Small intestine (tissue), 7 donors: ENCODE results near the gene DAPL1. TPM values are rescaled to one million over a fixed set of nuclear protein-coding genes. Genes with fewer than 3 reads are reported as not detected.

ENCODE experiments used
- DNase-seq, 2 donors: peaks; one replicate each; pipeline versions ENCODE4 v3.0.0 to v3.0.0-alpha.2; 2013
- FAIRE-seq: peaks from 2 replicates; lab custom pipeline; 2012; peaks lifted over from hg19 to GRCh38; lab: Jason Lieb, UNC
- H3K27ac ChIP-seq, 3 donors: one replicate each; pipeline ENCODE4 v1.5.1; 2013; ENCODE audit warnings: low read length in 2 of 3, mild to moderate bottlenecking in 2 of 3, control low read depth in 1 of 3, inconsistent platforms in 1 of 3, low read depth in 1 of 3, moderate library complexity in 1 of 3
- H3K27me3 ChIP-seq, 3 donors: one replicate each; pipeline ENCODE4 v1.6.1; 2013; ENCODE audit warnings: low read length in 3 of 3, inconsistent platforms in 1 of 3; ENCODE audit not compliant: control insufficient read depth in 3 of 3, insufficient read depth in 3 of 3
- H3K36me3 ChIP-seq, 3 donors: one replicate each; pipeline ENCODE4 v1.6.1; 2013; ENCODE audit warnings: low read length in 3 of 3, inconsistent platforms in 1 of 3, low read depth in 1 of 3, mild to moderate bottlenecking in 1 of 3, moderate library complexity in 1 of 3; ENCODE audit not compliant: control insufficient read depth in 3 of 3, insufficient read depth in 2 of 3
- H3K4me1 ChIP-seq, 3 donors: one replicate each; pipeline ENCODE4 v1.6.1; 2013; ENCODE audit warnings: low read length in 2 of 3, inconsistent platforms in 1 of 3, low read depth in 1 of 3, mild to moderate bottlenecking in 1 of 3, moderate library complexity in 1 of 3; ENCODE audit not compliant: control insufficient read depth in 3 of 3, insufficient read depth in 2 of 3
- H3K4me3 ChIP-seq, 3 donors: one replicate each; pipeline ENCODE4 v1.5.1; 2013; ENCODE audit warnings: low read length in 3 of 3, control low read depth in 1 of 3, inconsistent platforms in 1 of 3, low read depth in 1 of 3, mild to moderate bottlenecking in 1 of 3, moderate library complexity in 1 of 3
- H3K9me3 ChIP-seq, 2 donors: one replicate each; pipeline ENCODE4 v1.6.1; 2013; ENCODE audit warnings: low read depth in 1 of 2, low read length in 1 of 2; ENCODE audit not compliant: control insufficient read depth in 2 of 2, insufficient read depth in 1 of 2
- WGBS, 3 donors: extraction: QIAGEN DNeasy Blood & Tissue Kit; methylation state at CpG; one replicate each; pipeline ENCODE4 v1.1.7; 2013; 5-methylcytosine and 5-hydroxymethylcytosine counted together
- polyA plus RNA-seq, 4 donors: library from polyadenylated mRNA; stranded (reverse) in 3 of 4; unstranded in 1 of 4; fragments of 200-250 nt in 3 of 4; fragments of 120-200 nt in 1 of 4; gene quantifications; one replicate each; pipeline versions ENCODE4 v1.2.1 to v1.2.3, GENCODE V29; 2013
- donor health status: healthy with polysubstance abuse.
- donor health status: control.
- donor health status: control.
- donor health status: Bipolar disorder and iron deficiency.
- donor health status: healthy.

Gene DAPL1
- polyA plus RNA-seq, 4 donors = 2.0 to 4.0 (median 2.4) TPM

GRCh38 chr2:158755310-158756087 lies 39.6 kb upstream of the DAPL1 start:
- FAIRE-seq (no peak), DNase-seq (no peak)
- WGBS, 3 donors = 50 to 57% (median 51%) methylated on average over 8 of the region's 8 CpGs
- Histone ChIP-seq H3K36me3 (no peaks in the 10 kb centered on the region), H3K4me3 (no peak overlapping the region), H3K27me3 (no peaks in the 10 kb centered on the region), H3K27ac (no peak overlapping the region), H3K4me1 (no peaks in the 10 kb centered on the region), H3K9me3 (peaks cover 0 to 6% of the 10 kb centered on the region in 2 donors)

DNA sequence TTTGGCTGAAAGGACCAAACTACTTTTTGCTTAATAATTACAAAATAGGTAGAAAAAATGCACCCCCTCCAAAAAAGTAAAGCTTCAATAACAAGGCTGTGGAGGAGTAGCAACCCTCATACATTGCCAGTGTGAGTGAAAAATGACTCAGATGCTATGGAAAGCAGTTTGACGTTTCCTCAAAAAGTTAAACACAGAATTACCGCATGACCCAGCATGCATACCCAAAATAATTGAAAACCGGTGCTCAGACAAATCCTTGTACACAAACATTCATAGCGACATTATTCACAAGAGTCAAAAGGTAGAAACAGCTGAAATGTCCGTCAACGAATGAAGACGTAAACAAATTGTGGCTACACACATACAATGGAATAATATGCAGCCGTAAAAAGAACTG lies 38.8 kb upstream of the DAPL1 start:
- WGBS, 3 donors = 92 to 93% (median 92%) methylated on average over 8 of the region's 8 CpGs
- no peak for FAIRE-seq
- peaks cover 0 to 6% of the 10 kb centered on the region in 2 donors for H3K9me3 ChIP-seq

GRCh38 chr2:158756976-158757375 lies 38.1 kb upstream of the DAPL1 start:
- Histone ChIP-seq H3K9me3 (peaks cover 0 to 6% of the 10 kb centered on the region in 2 donors), H3K4me1 (no peaks in the 10 kb centered on the region), H3K36me3 (no peaks in the 10 kb centered on the region), H3K27me3 (no peaks in the 10 kb centered on the region), H3K27ac (no peak overlapping the region), H3K4me3 (no peak overlapping the region)
- WGBS, 3 donors = 85 to 92% (median 89%) methylated on average over 10 of the region's 10 CpGs
- DNase-seq (no peak), FAIRE-seq (no peak)

More for the DNA sequence above, 38.8 kb upstream of the DAPL1 start:
- no peaks in the 10 kb centered on the region for H3K27me3 ChIP-seq
- no peak overlapping the region for H3K27ac ChIP-seq
- DNase-seq = no peak
- no peaks in the 10 kb centered on the region for H3K4me1 ChIP-seq
- H3K4me3 ChIP-seq = no peak overlapping the region
- H3K36me3 ChIP-seq = no peaks in the 10 kb centered on the region

DNA sequence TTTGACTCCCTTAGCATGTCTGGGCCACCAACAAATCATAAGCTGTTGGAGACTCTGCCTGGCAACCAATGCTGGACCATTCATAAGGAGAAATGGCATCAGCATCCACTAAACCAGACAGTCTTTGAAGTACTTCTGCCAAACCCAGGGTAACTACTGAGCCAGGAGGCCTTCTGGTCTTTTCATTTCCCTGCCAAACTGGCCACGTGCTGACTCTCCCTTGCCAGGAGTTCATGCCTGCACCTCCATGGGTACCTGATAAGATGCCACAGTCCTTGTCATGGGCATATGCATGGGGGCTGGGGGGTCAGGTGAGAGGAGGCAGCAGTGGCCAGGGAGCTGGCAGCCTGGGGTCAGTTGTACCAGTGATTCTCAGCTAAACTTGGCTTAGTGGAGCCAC lies 34.2 kb upstream of the DAPL1 start:
- no peak overlapping the region for H3K27ac ChIP-seq
- FAIRE-seq = no peak

GRCh38 chr2:158761621-158762020 lies 33.5 kb upstream of the DAPL1 start:
- Histone ChIP-seq H3K27ac (no peak overlapping the region), H3K27me3 (no peaks in the 10 kb centered on the region), H3K9me3 (peaks cover 0 to 6% of the 10 kb centered on the region in 2 donors), H3K4me3 (no peak overlapping the region), H3K36me3 (no peaks in the 10 kb centered on the region), H3K4me1 (no peaks in the 10 kb centered on the region)
- no peak for FAIRE-seq
- 75 to 82% (median 76%) methylated on average over 4 of the region's 4 CpGs for WGBS, 3 donors
- DNase-seq = no peak

More for the DNA sequence above, 34.2 kb upstream of the DAPL1 start:
- H3K27me3 ChIP-seq = no peaks in the 10 kb centered on the region
- H3K4me3 ChIP-seq = no peak overlapping the region
- H3K9me3 ChIP-seq = peaks cover 0 to 6% of the 10 kb centered on the region in 2 donors
- no peak for DNase-seq
- 64 to 73% (median 71%) methylated on average over 1 of the region's 1 CpG for WGBS, 3 donors
- no peaks in the 10 kb centered on the region for H3K4me1 ChIP-seq
- H3K36me3 ChIP-seq = no peaks in the 10 kb centered on the region

GRCh38 chr2:158762336-158762735 lies 32.8 kb upstream of the DAPL1 start:
- Histone ChIP-seq H3K27ac (no peak overlapping the region), H3K4me3 (no peak overlapping the region), H3K9me3 (peaks cover 0 to 6% of the 10 kb centered on the region in 2 donors), H3K4me1 (no peaks in the 10 kb centered on the region), H3K36me3 (no peaks in the 10 kb centered on the region), H3K27me3 (no peaks in the 10 kb centered on the region)
- 82 to 95% (median 93%) methylated on average over 3 of the region's 3 CpGs for WGBS, 3 donors
- FAIRE-seq (no peak), DNase-seq (no peak)

DNA sequence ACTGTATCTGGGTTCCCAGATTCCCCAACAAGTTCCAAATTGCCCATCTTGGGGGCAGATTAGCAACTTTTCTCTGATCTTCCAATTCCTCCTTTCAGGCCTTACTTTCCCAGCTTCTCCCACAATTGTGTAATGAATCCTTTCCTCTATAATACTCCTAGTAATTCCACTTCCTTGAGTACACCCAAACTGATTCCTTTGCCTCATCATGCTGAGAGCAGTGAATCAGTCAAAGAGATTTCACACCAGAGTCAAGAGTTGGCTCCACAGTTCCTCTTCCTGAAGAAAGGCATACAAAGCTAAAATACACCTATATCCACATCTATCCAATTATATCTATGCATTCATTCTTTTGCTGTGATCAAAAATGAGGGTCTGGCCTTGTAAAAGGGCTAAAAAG lies 28.6 kb upstream of the DAPL1 start:
- FAIRE-seq (no peak), DNase-seq (no peak)
- H3K27me3 ChIP-seq = peaks cover 0 to 3% (median 0%) of the 10 kb centered on the region in 3 donors
- H3K4me1 ChIP-seq = no peaks in the 10 kb centered on the region
- no peak overlapping the region for H3K4me3 ChIP-seq
- no peaks in the 10 kb centered on the region for H3K9me3 ChIP-seq
- no peak overlapping the region for H3K27ac ChIP-seq
- no peaks in the 10 kb centered on the region for H3K36me3 ChIP-seq

DNA sequence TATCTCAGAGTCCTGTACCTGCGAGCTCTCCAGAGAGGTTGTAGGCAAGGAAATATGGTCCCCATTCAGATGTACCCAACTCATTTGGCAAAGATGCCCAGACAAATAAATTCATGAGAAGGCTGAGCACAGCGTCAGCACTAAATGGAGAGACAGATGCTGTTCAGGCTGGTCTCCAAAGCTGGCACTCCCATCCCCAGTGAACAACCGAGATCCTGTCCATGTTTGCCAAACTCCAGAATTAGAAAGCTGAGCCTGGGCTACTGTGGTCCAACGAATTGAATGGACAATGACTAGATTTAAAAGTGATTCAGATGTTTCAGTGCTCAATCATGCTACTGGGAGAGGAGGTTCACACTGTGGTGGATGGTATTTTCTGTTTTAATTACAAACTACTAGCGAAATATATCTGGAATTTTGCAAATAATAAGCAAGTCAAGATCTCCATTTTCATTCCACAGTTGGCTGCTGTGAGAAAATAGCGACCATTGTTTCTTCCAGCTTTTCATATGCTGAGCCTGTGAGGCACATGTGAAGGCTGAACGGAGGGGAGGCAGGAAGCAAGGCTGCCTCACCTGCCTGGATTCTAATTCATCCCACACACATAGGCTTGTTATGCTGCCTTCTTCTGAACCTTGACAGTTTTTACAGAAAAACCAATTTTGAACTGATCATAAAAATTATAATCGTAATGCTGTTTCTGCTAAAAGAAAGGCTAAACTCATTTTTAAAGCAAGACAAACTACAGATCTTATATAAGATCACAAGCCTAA lies 22.6 kb upstream of the DAPL1 start:
- peaks cover 0 to 3% (median 0%) of the 10 kb centered on the region in 3 donors for H3K27me3 ChIP-seq
- H3K4me3 ChIP-seq = no peak overlapping the region
- 82 to 83% (median 82%) methylated on average over 8 of the region's 8 CpGs for WGBS, 3 donors
- no peaks in the 10 kb centered on the region for H3K9me3 ChIP-seq
- no peak overlapping the region for H3K27ac ChIP-seq
- DNase-seq (no peak), FAIRE-seq (no peak)
- no peaks in the 10 kb centered on the region for H3K36me3 ChIP-seq
- H3K4me1 ChIP-seq = peaks cover 0 to 8% (median 3%) of the 10 kb centered on the region in 3 donors
